Measurements from ENCODE around the gene EFCAB10.
"Not testable (repeated sequence)": the region's sequence is repeated elsewhere in the genome, so short reads cannot be mapped to it uniquely, and the experiment has no call there.

EFCAB10 gene

DNA sequence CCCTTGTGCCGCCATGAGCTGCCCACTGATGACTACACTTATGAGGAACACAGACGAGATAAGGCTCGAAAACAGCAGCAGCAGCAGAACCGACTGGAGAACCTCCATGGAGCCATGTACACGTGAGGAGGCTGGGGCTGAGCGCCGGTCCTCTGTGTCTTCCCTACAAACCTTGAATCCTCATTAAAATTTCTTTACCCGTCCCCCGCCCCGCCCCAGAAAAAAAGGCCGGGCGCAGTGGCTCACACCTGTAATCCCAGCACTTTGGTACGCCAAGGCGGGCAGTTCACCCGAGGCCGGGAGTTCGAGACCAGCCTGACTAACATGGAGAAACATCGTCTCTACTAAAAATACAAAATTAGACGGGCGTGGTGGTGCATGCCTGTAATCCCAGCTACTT is 50.7 kb downstream of the EFCAB10 start:
- no peak for DNase-seq (ENCODE audit: low read depth)

DNA sequence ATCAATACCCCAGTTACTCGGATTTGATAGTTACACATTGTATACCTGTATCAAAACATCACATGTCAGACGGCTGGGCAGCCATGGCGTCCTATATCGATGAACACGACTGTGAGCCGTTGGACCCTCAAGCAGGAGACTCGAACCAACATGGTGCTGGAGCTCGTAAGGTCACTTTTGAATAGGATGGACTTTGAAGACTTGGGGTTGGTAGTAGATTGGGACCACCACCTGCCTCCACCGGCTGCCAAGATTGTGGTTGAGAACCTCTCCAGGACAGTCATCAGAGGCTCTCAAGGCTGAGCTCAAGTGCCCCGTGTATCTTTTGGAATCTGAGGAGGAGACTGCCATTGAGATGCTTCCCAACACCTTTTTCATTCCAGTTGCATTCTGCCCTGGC is 51.2 kb downstream of the EFCAB10 start:
- no peak for DNase-seq (ENCODE audit: low read depth)

DNA sequence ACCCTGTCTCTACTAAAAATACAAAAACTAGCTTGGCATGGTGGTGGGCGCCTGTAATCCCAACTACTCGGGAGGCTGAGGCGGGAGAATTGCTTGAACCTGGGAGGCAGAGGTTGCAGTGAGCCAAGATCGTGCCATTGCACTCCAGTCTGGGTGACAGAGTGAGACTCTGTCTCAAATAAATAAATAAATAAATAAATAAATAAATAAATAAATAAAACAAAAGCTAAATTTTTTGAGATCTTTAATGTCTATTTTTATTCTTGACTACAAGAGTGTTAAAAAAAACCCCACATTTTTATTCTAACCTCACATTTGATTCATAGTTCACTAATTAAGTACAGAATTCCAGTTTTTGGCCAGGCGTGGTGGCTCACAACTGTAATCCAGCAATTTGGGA is 53.6 kb downstream of the EFCAB10 start:
- DNase-seq (ENCODE audit: low read depth), result not testable (repeated sequence)

DNA sequence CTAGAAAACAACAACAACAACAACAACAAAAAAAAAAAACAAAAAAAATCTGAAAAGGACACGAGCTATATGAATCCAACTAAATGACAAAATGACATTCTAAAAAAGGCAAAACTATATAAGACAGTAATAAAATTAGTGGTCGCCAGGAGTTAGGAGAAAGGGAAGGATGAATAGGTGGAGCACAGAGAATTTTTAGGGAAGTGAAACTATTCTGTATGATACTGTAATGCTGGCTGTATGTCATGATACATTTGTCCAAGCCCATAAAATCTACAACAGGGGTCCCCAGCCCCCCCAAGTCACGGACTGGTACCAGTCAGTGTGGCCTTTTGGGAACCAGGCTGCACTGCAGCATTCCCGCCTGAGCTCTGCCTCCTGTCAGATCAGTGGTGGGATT is 56.5 kb downstream of the EFCAB10 start:
- DNase-seq (ENCODE audit: low read depth), result no peak

DNA sequence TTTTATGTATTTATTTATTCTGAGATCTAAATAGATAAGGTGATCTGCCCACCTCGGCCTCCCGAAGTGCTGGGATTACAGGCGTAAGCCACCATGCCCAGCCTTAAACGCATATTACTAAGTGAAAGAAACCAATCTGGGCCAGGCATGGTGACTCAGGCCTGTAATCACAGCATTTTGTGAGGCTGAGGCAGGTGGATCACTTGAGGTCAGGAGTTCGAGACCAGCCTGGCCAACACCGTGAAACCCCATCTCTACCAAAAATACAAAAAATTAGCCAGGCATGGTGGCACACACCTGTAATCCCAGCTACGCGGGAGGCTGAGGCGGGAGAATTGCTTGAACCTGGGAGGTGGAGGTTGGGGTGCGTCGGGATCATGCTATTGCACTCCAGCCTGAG is 56.9 kb downstream of the EFCAB10 start:
- DNase-seq (ENCODE audit: low read depth), result not testable (repeated sequence)

DNA sequence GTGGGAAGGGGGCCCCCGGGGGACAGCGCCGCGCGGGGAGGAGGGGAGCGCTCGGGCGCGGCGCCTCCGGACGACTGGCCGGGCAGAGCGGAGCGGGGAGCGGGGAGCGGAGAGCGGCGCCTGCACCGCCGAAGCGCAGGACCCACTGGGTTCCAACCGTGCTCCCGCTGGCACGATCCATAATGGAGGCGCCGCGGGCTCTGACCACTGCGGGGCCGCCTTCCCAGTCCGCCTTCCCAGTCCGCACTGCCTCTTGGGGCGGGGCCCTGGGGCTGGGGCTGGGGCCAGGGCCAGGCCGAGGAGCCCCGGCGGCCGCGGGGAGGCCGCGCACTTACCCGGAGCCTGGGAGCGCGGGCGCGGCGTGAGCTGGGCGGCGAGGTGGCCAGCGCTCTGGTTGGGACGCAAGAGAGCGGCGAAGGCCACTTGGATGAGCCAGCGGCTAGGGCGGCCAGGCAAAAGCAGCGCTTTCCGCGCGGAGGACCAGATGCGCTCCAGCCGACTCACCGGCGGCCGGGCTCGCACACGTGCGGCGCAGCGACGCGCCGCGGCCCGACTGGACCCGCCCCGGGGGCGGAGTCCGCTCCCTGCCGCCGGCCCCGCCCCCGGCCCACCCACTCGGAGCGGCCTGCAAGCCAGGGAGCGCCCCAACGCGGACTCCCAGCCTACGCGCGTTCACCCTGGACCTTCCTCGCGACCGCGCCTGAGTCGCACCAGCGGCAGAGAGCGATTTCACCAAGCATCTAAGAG is 59.4 kb downstream of the EFCAB10 start, which contains the start of gene PUS7:
TSS of gene PUS7 (minus strand) at position 555 of the 747 bp plus-strand sequence. CDS start 13,759 bp downstream, outside the sequence.
- DNase-seq (ENCODE audit: low read depth), result no peak

DNA sequence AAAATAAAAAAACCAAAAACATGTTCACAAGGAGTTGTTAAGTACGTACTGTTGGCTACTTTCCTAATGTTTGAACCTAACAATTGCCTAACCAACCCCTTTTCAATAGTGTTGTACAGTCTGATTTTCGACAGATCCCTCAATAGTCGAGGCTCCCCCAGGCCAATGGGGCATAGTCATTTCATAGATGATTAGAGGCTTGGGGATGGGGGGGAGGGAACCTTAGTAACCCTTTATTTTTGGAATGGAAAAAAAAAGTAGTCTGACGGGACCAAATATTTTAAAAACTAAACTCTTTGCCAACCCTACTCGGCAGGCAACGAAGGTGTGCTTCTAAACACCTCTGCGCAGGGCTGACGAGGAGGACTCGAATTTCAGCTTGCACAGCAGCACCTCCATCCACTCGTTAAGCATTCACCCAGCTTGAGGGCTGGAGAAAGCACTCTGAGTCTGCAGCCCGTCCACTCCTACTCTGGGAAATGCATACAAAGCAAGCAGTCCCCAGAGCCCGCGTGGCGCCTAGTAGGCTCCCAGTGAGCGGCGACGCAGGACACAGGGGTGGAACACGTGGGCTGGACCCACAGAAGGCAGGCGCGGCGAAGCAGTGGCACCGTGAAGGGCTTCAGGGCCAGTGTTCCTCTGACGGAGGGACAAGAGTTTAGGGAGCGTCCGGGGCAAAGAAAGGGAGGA is 60.1 kb downstream of the EFCAB10 start:
- DNase-seq (ENCODE audit: low read depth), result no peak

DNA sequence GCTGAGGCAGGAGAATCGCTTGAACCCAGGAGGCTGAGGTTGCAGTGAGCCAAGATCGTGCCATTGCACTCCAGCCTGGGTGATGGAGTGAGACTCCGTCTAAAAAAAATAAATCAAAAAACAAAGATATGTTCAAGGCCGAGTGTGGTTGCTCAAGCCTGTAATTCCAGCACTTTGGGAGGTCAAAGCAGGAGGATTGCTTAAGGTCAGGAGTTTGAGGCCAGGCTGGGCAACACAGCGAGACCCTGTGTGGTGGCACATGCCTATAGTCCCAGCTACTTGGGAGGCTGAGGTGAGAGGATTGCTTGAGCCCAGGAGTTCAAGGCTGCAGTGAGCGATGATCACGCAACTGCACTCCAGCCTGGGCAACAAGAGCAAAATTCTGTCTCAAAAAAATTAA is 60.7 kb downstream of the EFCAB10 start:
- not testable (repeated sequence) for DNase-seq (ENCODE audit: low read depth)

DNA sequence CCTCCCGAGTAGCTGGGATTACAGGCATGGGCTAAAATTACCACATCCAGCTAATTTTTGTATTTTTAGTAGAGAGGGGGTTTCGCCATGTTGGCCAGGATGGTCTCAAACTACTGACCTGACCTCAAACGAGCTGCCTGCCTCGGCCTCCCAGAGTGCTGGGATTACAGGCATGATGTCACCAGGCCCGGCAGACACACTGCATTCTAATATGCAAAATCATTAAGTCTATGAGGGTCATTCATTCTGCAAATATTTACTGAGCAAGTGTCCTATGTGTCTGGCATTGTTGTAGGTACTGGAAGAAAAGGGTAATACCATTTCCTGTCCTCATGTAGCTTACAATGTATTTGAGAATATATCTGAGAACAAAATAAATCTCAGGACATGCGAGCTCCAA is 61.9 kb downstream of the EFCAB10 start:
- no peak for DNase-seq (ENCODE audit: low read depth)

DNA sequence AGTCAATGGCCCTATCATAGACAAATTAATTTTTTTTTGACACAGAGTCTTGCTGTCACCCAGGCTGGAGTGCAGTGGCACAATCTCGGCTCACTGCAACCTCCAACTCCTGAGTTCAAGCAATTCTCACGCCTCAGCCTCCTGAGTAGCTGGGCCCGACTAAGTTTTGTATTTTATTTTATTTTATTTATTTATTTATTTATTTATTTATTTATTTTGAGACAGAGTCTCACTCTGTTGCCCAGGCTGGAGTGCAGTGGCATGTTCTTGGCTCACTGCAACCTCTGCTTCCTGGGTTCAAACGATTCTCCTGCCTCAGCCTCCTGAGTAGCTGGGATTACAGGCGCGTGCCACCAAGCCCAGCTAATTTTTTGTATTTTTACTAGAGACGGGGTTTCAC is 65.7 kb downstream of the EFCAB10 start:
- not testable (repeated sequence) for DNase-seq (ENCODE audit: low read depth)
